ENCODE data around the gene SNPH. TPM values are rescaled to one million over a fixed set of nuclear protein-coding genes. Genes with fewer than 3 reads are reported as not detected.

SNPH gene
- total RNA-seq, 4 donors from 2014 or later: 0.25 to 2.8 (median 2.1) TPM

DNA sequence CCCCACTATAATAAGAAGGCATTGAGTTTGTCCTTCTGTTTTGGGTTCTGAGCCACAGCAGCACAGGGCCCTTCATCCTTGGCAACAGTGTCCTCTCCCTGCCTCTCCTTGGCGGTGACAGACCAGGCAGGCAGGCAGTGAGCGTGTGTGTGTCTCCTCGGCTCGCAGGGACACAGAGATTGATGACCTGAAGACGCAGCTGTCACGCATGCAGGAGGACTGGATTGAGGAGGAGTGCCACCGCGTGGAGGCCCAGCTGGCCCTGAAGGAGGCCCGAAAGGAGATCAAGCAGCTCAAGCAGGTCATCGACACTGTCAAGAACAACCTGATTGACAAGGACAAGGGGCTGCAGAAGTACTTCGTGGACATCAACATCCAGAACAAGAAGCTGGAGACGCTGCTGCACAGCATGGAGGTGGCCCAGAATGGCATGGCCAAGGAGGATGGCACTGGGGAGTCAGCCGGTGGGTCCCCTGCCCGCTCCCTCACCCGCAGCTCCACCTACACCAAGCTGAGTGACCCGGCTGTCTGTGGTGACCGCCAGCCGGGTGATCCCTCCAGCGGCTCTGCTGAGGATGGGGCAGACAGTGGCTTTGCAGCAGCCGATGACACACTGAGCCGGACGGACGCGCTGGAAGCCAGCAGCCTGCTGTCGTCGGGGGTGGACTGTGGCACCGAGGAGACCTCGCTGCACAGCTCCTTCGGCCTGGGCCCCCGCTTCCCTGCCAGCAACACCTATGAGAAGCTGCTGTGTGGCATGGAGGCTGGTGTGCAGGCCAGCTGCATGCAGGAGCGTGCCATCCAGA is 38.8 kb downstream of the SNPH start:
- TF ChIP-seq, protein P1, sequence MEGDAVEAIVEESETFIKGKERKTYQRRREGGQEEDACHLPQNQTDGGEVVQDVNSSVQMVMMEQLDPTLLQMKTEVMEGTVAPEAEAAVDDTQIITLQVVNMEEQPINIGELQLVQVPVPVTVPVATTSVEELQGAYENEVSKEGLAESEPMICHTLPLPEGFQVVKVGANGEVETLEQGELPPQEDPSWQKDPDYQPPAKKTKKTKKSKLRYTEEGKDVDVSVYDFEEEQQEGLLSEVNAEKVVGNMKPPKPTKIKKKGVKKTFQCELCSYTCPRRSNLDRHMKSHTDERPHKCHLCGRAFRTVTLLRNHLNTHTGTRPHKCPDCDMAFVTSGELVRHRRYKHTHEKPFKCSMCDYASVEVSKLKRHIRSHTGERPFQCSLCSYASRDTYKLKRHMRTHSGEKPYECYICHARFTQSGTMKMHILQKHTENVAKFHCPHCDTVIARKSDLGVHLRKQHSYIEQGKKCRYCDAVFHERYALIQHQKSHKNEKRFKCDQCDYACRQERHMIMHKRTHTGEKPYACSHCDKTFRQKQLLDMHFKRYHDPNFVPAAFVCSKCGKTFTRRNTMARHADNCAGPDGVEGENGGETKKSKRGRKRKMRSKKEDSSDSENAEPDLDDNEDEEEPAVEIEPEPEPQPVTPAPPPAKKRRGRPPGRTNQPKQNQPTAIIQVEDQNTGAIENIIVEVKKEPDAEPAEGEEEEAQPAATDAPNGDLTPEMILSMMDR (IDR thresholded peaks at IDR 0.05): no peak
- no peak for TF ChIP-seq POLR2A (IDR thresholded peaks at IDR 0.05)
- intact Hi-C loops (cut with DNase I; ENCODE audit: low total_unique reads): no loop called here
- no peak for DNase-seq (ENCODE audit: low spot score in 2 of 2)
- 85 to 86% methylated on average over 18 to 27 of the region's 31 CpGs for WGBS, 2 donors
- no peak overlapping the region for H3K4me3 ChIP-seq (ENCODE audit: low read depth, poor library complexity, severe bottlenecking)

DNA sequence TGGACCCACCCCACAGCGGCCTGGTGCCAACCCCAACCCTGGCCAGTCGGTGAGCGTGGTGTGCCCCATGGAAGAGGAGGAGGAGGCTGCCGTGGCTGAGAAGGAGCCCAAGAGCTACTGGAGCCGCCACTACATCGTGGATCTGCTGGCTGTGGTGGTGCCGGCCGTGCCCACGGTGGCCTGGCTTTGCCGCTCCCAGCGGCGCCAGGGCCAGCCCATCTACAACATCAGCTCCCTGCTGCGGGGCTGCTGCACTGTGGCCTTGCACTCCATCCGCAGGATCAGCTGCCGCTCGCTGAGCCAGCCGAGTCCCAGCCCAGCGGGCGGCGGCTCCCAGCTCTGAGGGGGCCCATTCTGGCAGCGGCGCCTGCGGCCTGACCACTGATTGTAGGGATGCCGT is 39.6 kb downstream of the SNPH start:
- H3K4me3 ChIP-seq (ENCODE audit: low read depth, poor library complexity, severe bottlenecking): no peak overlapping the region
- 89 to 94% methylated on average over 10 of the region's 24 CpGs for WGBS, 2 donors
- TF ChIP-seq POLR2A (IDR thresholded peaks at IDR 0.05): no peak
- TF ChIP-seq, protein P1 (IDR thresholded peaks at IDR 0.05): no peak
- no peak for DNase-seq (ENCODE audit: low spot score in 2 of 2)
- intact Hi-C loops (cut with DNase I; ENCODE audit: low total_unique reads): no loop called here

DNA sequence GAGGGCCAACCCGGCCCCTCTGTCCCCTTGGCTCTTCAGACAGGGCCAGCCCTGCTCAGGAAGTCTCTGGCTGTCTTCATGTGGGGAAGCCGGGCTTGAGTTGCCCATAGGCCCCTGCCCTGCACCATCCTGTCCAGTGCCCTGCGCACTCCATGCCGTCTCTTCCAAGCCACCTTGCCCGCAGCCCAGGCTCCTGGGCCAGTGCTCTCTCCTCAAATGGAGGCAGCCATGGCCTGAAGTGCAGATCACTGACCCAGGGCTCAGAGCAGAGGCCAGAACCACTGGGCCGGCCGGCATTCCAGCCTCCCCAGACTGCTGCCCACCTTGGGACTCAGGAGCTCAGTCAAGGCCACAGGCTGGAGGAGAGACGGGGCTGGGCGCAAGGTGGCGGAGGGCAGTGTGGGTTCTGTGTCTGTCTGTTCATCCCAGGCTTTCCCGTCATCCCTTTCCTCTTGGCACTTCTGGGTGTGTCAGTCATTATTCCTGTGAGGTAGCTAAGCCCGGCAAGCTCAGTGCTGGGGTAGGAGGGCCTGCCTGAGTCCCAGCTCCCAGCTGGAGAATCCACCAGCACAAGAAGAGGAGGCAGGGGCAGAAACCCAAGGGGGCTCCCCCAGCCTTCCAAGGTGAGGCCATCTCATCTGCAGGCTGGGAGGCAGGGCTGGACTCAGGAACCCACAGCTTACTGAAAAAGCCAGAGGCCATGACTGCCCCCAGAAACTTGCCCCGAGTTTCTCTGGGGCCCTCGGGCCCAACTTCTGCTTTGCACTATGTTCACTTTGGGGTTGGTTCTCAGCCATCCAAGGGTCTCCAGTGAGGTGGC is 40.4 kb downstream of the SNPH start:
- DNase-seq (ENCODE audit: low spot score in 2 of 2): no peak
- WGBS, 2 donors: 84 to 89% methylated on average over 14 of the region's 14 CpGs
- intact Hi-C loops (cut with DNase I; ENCODE audit: low total_unique reads): no loop called here
- H3K4me3 ChIP-seq (ENCODE audit: low read depth, poor library complexity, severe bottlenecking): no peak overlapping the region
- TF ChIP-seq, protein P1 (IDR thresholded peaks at IDR 0.05): no peak

DNA sequence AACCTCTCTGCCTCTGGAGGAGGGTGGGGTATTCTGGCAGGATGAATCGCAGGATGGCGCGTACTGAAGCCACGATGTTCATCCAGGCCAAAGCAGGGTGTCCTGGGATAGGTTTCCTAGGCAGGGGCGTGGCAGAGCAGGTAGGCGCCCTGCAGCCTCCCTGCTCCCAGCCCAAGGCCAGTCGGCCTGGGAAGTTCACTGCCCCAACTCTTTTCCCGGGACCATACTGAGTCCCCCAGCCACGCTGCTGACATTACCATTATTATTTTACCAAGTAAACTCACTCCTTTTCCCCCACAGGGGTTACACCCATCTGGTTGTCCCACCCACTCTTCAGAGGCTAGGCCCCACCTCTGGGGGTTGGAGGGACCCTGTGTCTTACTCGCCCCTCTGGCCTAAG is 41.1 kb downstream of the SNPH start:
- intact Hi-C loops (cut with DNase I; ENCODE audit: low total_unique reads): no loop called here
- DNase-seq (ENCODE audit: low spot score in 2 of 2): no peak
- no peak for TF ChIP-seq POLR2A (IDR thresholded peaks at IDR 0.05)
- TF ChIP-seq, protein P1 (IDR thresholded peaks at IDR 0.05): no peak
- H3K4me3 ChIP-seq (ENCODE audit: low read depth, poor library complexity, severe bottlenecking): no peak overlapping the region
- 81 to 82% methylated on average over 10 of the region's 10 CpGs for WGBS, 2 donors

DNA sequence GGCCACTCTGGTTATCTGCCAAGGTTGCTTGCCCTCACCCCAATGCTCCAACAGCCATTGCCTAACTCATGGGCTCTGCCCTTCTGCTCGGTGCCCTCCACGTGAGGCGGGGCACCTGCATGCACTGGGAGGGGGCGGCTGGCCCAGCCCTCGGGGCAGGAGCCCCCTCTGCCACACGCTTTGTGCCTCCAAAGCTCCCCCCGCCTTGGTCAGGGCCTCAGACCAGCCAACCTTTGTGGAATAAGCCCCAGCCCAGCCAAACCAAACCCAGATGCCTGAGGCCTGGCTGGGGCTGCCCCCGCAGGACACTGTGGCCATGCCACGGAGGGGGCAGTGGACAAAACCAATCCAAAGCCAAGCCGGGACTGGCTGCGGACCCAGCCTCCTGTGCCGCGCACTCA is 41.5 kb downstream of the SNPH start:
- no peak overlapping the region for H3K4me3 ChIP-seq (ENCODE audit: low read depth, poor library complexity, severe bottlenecking)
- DNase-seq (ENCODE audit: low spot score in 2 of 2): no peak
- whole genome bisulfite sequencing, 2 donors: 87 to 89% methylated on average over 6 to 13 of the region's 13 CpGs
- intact Hi-C loops (cut with DNase I; ENCODE audit: low total_unique reads): no loop called here
- TF ChIP-seq POLR2A (IDR thresholded peaks at IDR 0.05): no peak

DNA sequence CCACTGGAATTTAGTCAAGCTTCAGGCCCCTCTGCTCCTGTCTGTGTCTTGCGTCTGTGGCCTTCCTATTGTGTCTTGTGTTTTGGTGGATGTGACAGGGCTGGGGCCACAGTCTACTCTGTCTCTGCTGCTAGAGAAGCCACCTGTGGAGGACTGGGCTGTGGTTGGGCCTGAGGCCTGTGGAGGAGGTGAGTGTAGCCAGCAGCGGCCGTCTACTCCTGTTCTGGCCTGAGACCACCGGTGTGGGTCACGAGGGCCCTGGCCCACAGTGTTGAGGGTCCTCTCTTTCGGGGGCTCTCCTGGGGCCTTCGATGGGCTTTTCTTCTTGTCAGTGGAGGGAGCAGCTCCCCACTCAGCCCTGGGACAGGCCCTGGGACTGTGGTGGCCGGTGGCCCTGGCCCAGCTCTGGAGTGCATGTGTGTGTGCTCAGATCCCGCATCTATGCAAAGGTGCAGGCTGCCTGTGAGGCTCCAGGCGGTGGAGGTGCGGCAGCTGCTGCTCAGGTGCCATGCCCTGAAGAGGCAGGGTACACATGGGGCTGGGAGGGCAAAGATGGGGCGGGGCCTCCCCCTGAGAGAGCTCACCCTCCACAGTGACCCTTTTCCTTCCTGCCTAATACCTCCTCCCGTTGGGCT is 42.1 kb downstream of the SNPH start:
- no peak for TF ChIP-seq POLR2A (IDR thresholded peaks at IDR 0.05)
- TF ChIP-seq, protein P1 (IDR thresholded peaks at IDR 0.05): no peak
- 88 to 90% methylated on average over 13 of the region's 13 CpGs for WGBS, 2 donors
- intact Hi-C loops (cut with DNase I; ENCODE audit: low total_unique reads): no loop called here
- no peak overlapping the region for H3K4me3 ChIP-seq (ENCODE audit: low read depth, poor library complexity, severe bottlenecking)
- DNase-seq (ENCODE audit: low spot score in 2 of 2): no peak
